DOHH2 (cell line): ENCODE data around the gene PROK2.

Source experiments
- CTCF ChIP-seq: fragments of 200-600 bp; sonication (generic); IDR thresholded peaks from one replicate; pipeline ENCODE4 v1.5.1; 2014; ENCODE audit warnings: antibody characterized with exemption, mild to moderate bottlenecking, low read depth, low read length; ENCODE audit not compliant: poor library complexity, severe bottlenecking
- EZH2phosphoT487 ChIP-seq: fragments of 200-600 bp; sonication (generic); IDR thresholded peaks from 2 replicates; pipeline ENCODE4 v1.6.1; 2017; ENCODE audit warnings: borderline replicate concordance, mild to moderate bottlenecking, antibody characterized with exemption, low read length, moderate library complexity, mixed read lengths

GRCh38 chr3:71726146-71726545, 58.8 kb downstream of the PROK2 start:
- TF ChIP-seq CTCF (no peak), EZH2phosphoT487 (no peak; the same call in 1 of the 2 replicates)
